ENCODE results near the gene CMKLR1. TPM values are rescaled to one million over a fixed set of nuclear protein-coding genes. Genes with fewer than 3 reads are reported as not detected.

The CMKLR1 gene, protein sequence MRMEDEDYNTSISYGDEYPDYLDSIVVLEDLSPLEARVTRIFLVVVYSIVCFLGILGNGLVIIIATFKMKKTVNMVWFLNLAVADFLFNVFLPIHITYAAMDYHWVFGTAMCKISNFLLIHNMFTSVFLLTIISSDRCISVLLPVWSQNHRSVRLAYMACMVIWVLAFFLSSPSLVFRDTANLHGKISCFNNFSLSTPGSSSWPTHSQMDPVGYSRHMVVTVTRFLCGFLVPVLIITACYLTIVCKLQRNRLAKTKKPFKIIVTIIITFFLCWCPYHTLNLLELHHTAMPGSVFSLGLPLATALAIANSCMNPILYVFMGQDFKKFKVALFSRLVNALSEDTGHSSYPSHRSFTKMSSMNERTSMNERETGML
- total RNA-seq = not detected

DNA sequence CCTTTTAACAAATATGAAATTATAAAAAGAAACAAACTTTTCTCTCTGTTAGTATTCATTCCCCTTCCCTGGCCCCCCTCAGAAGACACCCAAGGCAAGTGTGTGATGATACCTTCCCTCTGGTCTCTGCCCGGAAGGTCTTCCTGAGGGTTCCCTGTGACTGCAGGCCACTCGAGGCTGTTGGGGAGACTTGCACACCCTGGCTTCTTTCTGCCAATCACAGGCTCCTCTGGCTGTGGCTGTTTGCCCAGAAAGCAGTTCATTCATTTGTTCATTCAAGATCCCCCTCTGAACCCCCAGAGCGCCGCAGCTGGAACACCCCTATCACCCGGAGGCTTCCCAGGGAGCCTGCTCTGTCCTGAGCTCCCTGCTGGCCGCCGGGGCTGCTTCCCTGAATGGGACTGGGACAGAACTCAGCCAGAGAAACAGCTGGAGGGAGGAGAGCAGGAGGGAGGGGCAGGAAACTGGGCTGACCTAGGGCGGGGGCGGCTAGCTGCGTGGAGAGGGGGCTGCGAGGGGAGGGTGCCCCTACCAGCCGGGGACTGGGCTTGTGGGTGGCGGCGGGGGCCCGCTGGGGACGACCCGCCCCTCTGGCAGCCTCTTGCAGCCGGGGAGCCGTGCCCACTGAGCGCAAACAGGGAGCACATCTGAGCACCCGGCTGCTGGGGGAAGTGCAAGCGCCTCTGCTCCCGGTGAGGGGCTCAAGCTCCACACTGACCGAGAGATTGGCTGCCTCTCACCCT is at the start of gene CMKLR1:
CMKLR1 (minus strand) TSS at position 397 of the 743 bp plus-strand sequence. CDS start 45,720 bp downstream, outside the sequence.
- no peak for DNase-seq
- CTCF ChIA-PET = no interaction called here
- Mint-ChIP-seq H3K9me3 (no peaks in the 10 kb centered on the region), H3K4me1 (ENCODE audit: low read depth) (peaks cover under 1% of the 10 kb centered on the region), H3K27ac (no peak within 1 kb of the TSS), H3K27me3 (peaks cover 14% of the 10 kb centered on the region), H3K4me3 (no peak within 1 kb of the TSS), H3K36me3 (no peaks in the 10 kb centered on the region)
- intact Hi-C loops (cut with micrococcal nuclease) = loop anchor here (10.0 kb wide), 1 partner anchor 176 kb away; the partner anchor contains the start of gene FICD
- POLR2A ChIA-PET = no interaction called here

DNA sequence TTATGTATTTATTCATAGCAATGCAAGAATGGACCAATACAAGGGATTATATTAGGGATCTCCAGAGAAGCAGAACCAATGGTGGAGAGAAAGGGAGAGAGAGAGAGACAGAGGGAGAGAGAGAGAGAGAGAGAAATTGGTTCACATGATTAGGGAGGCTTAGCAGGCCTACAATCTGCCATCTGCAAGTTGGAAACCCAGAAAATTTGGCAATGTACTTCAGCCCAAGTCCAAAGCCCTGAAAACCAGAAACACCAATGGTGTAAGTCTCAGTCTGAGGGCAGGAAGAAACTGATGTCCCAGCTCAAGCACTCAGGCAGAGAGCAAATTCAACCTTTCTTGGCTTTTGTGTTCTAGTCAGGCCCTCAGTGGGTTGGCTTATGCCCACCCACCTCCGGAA is 48.7 kb upstream of the CMKLR1 start:
- H3K27me3 Mint-ChIP-seq = peaks cover 10% of the 10 kb centered on the region
- POLR2A ChIA-PET = no interaction called here
- H3K4me3 Mint-ChIP-seq = no peak overlapping the region
- CTCF ChIA-PET = no interaction called here
- no peak overlapping the region for H3K27ac Mint-ChIP-seq
- no peaks in the 10 kb centered on the region for H3K36me3 Mint-ChIP-seq
- intact Hi-C loops (cut with micrococcal nuclease) = no loop called here
- H3K9me3 Mint-ChIP-seq = peaks cover 2% of the 10 kb centered on the region
- DNase-seq = no peak
- H3K4me1 Mint-ChIP-seq (ENCODE audit: low read depth) = no peaks in the 10 kb centered on the region

DNA sequence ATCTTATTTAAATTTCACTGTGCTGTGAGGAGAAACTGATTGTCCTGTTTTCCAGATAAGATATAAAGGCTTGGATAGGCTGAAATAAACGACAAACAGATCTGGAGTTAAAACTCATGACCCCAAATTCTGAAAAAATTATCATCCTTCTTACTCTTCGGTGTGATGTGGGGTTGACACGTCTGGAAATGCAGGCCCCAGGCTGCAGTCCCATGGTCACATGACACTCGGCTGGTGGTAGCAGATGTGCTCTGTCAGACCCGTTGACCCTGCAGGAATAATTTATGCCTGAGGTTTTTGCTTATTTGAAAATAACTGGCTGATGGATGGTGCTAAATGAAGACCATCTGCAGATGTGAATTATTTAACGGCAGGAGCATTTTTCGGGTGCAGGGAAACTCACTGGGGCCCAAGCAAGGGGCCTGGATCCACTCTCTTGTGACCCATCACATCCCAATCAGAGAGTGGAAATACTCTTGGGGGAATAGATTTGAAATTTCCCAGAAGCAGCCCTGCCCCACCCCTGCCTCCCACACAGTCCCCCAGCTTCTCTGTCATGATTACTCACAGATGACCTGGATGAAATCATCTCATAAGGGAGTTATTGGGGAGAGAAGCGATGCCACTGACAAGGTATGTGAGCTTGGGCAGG is 47.7 kb upstream of the CMKLR1 start:
- POLR2A ChIA-PET = no interaction called here
- DNase-seq = no peak
- H3K27ac Mint-ChIP-seq = no peak overlapping the region
- no peak overlapping the region for H3K4me3 Mint-ChIP-seq
- H3K36me3 Mint-ChIP-seq = no peaks in the 10 kb centered on the region
- intact Hi-C loops (cut with micrococcal nuclease) = no loop called here
- H3K27me3 Mint-ChIP-seq = peaks cover 5% of the 10 kb centered on the region
- H3K9me3 Mint-ChIP-seq = peaks cover 2% of the 10 kb centered on the region
- CTCF ChIA-PET = no interaction called here
- H3K4me1 Mint-ChIP-seq (ENCODE audit: low read depth) = no peaks in the 10 kb centered on the region

DNA sequence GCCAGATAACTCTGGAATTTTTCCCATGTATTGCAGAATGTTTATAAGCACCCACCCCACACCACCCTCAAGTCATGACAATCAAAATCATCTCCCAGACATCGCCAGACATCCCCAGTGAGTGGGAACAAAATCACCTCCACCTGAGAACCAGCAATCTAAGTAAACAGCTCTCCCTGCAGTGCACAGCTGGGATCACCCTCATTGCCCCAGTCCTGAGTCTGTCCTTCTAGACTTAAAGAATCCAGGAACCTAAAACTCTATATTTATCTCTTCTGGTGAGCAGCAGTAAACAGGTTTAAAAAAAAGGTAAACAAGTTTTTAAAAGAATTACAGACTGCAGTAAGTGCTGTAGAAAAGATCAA is 43.3 kb upstream of the CMKLR1 start:
- H3K27me3 Mint-ChIP-seq = peaks cover 3% of the 10 kb centered on the region
- no peak overlapping the region for H3K27ac Mint-ChIP-seq
- no peaks in the 10 kb centered on the region for H3K4me1 Mint-ChIP-seq (ENCODE audit: low read depth)
- no peaks in the 10 kb centered on the region for H3K36me3 Mint-ChIP-seq
- no peak overlapping the region for H3K4me3 Mint-ChIP-seq
- H3K9me3 Mint-ChIP-seq = peaks cover 12% of the 10 kb centered on the region
- intact Hi-C loops (cut with micrococcal nuclease) = no loop called here
- DNase-seq = no peak
- ChIA-PET CTCF (interaction anchor here (1.2 kb wide), 1 partner anchor 75 kb away, joined by 3 read pairs; no protein-coding TSS in a partner anchor), POLR2A (no interaction called here)

DNA sequence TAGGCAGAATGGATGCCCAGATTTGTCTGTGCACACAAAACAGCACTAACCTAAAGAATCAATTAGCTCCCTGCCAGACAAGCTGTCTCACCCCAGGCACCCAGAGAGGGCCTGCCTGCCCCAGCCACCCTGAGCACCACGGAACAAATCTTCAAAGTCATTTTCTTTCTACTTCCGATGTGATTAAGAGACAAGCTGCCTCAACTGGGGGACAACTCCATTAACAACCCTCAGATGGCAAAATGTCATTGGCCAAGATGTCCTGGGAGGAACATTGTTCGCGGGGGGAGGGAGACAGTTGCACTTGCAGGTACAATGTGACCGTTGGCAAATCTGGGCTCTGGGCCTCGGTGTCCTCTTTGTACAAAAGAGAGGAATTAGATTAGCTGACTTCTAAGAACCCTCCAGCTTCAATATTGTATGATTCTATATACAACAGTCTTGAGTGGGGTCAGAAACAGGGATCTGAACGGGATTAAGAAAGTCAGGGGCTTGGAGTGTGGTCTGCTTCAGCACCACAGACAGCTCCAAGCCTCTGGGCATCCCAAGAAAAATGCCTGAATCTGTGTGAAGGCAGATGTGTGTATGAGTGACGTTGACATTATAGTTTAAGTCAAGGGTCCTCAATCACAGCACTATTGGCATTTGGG is 42.8 kb upstream of the CMKLR1 start:
- intact Hi-C loops (cut with micrococcal nuclease) = no loop called here
- CTCF ChIA-PET = interaction anchor here (0.6 kb wide), 1 partner anchor 93 kb away, joined by 3 read pairs; no protein-coding TSS in a partner anchor

DNA sequence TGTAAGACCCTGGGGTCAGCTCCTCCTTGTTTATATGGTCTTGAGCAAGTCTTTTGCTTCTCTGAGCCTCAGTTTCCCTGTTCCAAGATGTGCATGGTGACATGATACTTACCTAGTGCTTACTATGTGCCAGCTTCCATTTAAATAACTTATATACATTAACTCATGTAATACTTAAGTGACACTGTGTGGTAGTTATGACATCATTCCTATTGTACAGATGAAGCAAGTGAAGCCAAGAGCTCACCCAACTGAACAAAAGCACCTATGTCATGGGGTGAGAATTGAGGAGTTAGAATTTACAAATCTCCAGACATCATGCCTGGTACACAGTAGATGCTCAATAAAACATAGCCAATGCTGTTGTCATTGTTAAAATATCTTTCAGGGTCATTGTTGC is 41.3 kb upstream of the CMKLR1 start:
- ChIA-PET POLR2A (no interaction called here), CTCF (no interaction called here)
- DNase-seq = no peak
- no peak overlapping the region for H3K27ac Mint-ChIP-seq
- H3K9me3 Mint-ChIP-seq = peaks cover 29% of the 10 kb centered on the region
- intact Hi-C loops (cut with micrococcal nuclease) = no loop called here
- no peaks in the 10 kb centered on the region for H3K36me3 Mint-ChIP-seq
- peaks cover 3% of the 10 kb centered on the region for H3K27me3 Mint-ChIP-seq
- H3K4me3 Mint-ChIP-seq = no peak overlapping the region
- no peaks in the 10 kb centered on the region for H3K4me1 Mint-ChIP-seq (ENCODE audit: low read depth)

More for the DNA sequence above, 42.8 kb upstream of the CMKLR1 start:
- Mint-ChIP-seq H3K4me1 (ENCODE audit: low read depth) (no peaks in the 10 kb centered on the region), H3K27ac (no peak overlapping the region), H3K27me3 (peaks cover 3% of the 10 kb centered on the region), H3K4me3 (no peak overlapping the region), H3K9me3 (peaks cover 16% of the 10 kb centered on the region), H3K36me3 (no peaks in the 10 kb centered on the region)
- POLR2A ChIA-PET = no interaction called here
- no peak for DNase-seq

DNA sequence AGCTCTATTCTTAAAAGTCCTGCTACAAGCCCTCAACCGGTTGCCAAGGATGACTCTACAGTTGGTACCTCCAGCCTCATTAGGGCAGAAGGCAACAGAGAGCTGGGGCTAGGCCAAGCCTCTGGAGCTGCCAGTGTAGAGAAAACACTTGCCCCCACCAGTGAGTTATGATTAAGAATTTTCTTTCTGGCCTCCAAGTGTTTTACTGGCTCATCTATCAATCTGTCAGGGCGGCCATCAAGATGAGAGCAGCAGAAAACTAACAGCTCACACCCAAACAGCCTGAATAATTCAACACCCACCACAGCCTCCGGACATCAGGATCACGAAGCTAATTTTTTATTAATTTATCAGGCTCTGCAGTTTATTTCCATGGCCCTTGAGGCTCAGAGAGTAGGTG is 40.7 kb upstream of the CMKLR1 start:
- no peak overlapping the region for H3K4me3 Mint-ChIP-seq
- no peaks in the 10 kb centered on the region for H3K36me3 Mint-ChIP-seq
- no peak overlapping the region for H3K27ac Mint-ChIP-seq
- intact Hi-C loops (cut with micrococcal nuclease) = no loop called here
- H3K27me3 Mint-ChIP-seq = peaks cover 1% of the 10 kb centered on the region
- CTCF ChIA-PET = no interaction called here
- no peaks in the 10 kb centered on the region for H3K4me1 Mint-ChIP-seq (ENCODE audit: low read depth)
- POLR2A ChIA-PET = no interaction called here
- DNase-seq = no peak
- peaks cover 29% of the 10 kb centered on the region for H3K9me3 Mint-ChIP-seq

DNA sequence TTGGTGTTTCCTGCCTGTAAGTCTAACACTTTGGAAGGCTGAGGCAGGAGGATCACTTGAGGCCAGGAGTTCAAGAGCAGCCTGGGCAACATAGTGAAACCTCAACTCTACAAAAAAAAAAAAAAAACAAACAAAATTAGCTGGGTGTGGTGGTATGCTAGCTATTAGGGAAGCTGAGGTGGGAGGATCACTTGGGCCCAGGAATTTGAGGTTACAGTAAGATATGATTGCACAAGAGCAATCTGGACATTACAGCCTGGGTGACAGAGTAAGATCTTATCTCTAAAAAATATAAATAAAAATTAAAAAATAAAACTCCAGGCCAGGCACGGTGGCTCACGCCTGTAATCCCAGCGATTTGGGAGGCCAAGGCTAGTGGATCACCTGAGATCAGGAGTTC is 39.8 kb upstream of the CMKLR1 start:
- no peak for DNase-seq
- intact Hi-C loops (cut with micrococcal nuclease) = no loop called here
- ChIA-PET CTCF (no interaction called here), POLR2A (no interaction called here)
- peaks cover 36% of the 10 kb centered on the region for H3K9me3 Mint-ChIP-seq
- H3K27ac Mint-ChIP-seq = no peak overlapping the region
- no peaks in the 10 kb centered on the region for H3K4me1 Mint-ChIP-seq (ENCODE audit: low read depth)
- H3K4me3 Mint-ChIP-seq = no peak overlapping the region
- no peaks in the 10 kb centered on the region for H3K36me3 Mint-ChIP-seq
- peaks cover 1% of the 10 kb centered on the region for H3K27me3 Mint-ChIP-seq

DNA sequence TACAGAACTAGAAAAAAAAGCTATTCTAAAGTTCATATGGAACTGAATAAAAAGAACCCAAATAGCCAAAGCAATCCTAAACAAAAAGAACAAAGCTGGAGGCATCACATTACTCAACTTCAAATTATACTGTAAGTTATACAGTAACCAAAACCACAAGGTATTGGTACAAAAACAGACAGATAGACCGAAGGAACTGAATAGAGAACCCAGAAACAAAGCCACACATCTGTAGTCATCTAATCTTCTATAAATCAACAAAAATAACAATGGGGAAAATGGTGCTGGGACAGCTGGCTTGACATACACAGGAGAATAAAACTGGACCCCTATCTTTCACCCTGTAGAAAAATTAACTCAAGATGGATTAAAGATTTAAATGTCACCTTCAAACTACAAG is 38.1 kb upstream of the CMKLR1 start:
- Mint-ChIP-seq H3K27ac (no peak overlapping the region), H3K9me3 (peaks cover 47% of the 10 kb centered on the region), H3K4me3 (no peak overlapping the region), H3K27me3 (peaks cover 1% of the 10 kb centered on the region), H3K36me3 (no peaks in the 10 kb centered on the region), H3K4me1 (ENCODE audit: low read depth) (no peaks in the 10 kb centered on the region)
- DNase-seq = no peak
- POLR2A ChIA-PET = no interaction called here
- CTCF ChIA-PET = no interaction called here
- intact Hi-C loops (cut with micrococcal nuclease) = no loop called here

DNA sequence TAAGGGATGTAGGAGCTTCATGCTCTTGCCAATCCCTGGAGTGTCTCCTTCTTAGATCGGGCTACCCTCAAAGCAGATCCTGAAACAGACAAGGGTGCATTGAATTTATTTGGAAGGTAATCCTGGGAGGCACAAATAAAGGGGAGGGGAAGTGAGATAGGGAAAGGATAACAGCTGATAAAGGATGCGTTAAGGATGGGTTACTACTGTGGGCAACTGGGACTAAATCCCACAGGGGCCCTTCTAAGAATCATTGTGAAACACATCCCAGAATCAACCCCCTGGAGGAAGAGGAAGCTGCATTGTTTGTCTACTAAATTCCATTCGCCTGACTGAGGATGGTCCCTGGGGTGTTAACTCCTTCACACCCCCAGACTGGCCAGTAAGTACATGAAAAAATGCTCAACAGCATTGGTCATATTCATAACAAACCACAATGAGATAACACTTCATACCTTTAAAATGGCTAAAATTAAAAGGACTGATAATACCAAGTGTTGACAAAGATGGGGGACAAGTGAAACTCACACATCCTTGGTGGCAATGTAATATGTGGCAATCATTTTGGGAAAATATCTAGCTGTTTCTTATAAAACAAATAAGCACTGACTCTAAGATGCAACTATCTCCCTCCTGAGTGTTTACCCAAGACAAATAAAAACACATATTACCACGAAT is 37.0 kb upstream of the CMKLR1 start:
- H3K27ac Mint-ChIP-seq = no peak overlapping the region
- DNase-seq = no peak
- H3K27me3 Mint-ChIP-seq = peaks cover 6% of the 10 kb centered on the region
- ChIA-PET POLR2A (no interaction called here), CTCF (no interaction called here)
- no peaks in the 10 kb centered on the region for H3K36me3 Mint-ChIP-seq
- H3K4me3 Mint-ChIP-seq = no peak overlapping the region
- intact Hi-C loops (cut with micrococcal nuclease) = no loop called here
- H3K4me1 Mint-ChIP-seq (ENCODE audit: low read depth) = no peaks in the 10 kb centered on the region
- H3K9me3 Mint-ChIP-seq = peaks cover 47% of the 10 kb centered on the region

DNA sequence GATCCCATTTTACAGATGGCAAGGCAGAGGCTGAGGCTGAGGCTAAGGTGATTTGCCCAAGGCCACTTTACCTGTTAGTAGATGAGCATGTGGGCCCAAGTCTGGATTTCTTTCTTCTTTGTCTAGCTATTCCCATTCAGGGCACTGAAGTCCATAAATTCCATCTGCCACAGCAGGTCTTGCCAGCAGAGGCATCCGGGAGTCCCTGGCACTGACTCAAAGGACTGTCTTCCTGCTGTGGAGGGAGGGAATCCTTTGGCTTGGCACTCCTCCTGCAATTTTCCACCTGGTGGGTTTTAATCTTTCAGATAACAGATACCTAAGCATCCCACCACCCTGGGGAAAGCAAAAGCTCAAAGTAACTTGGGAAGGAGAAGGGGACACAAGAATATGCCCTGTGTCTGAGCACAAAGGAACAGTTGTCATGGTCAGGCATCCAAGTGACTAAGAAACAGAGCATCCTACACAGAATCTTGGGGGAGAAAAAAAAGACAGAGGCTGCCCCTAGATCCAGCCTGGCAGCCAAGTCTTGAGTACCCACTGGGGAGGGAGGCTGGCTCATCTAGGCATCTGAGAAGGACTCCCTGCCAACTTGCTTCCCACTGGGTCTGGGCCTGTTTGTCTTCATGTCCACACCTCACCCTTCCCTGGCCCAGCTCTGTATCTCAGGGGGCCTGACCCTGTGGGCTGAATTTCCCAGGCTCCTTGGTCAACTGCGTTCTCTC is 35.6 kb upstream of the CMKLR1 start:
- POLR2A ChIA-PET = no interaction called here
- intact Hi-C loops (cut with micrococcal nuclease) = no loop called here
- H3K9me3 Mint-ChIP-seq = peaks cover 47% of the 10 kb centered on the region

More for the DNA sequence above, 35.6 kb upstream of the CMKLR1 start:
- H3K36me3 Mint-ChIP-seq = no peaks in the 10 kb centered on the region
- no peaks in the 10 kb centered on the region for H3K4me1 Mint-ChIP-seq (ENCODE audit: low read depth)
- DNase-seq = no peak
- CTCF ChIA-PET = no interaction called here
- H3K4me3 Mint-ChIP-seq = no peak overlapping the region
- H3K27me3 Mint-ChIP-seq = peaks cover 6% of the 10 kb centered on the region
- no peak overlapping the region for H3K27ac Mint-ChIP-seq

Measured in activated CD4-positive, alpha-beta memory T cell treated with anti-CD3 and anti-CD28 coated beads for 36 hours (primary cell).